Fibroblast of peridontal ligament (primary cell): Measurements from ENCODE around the gene ITGA2B.
"Not testable (repeated sequence)": the region's sequence is repeated elsewhere in the genome, so short reads cannot be mapped to it uniquely, and the experiment has no call there.

Source experiments
- DNase-seq: peaks from one replicate; pipeline ENCODE4 v3.0.0-alpha.2; 2010; ENCODE audit errors: extremely low read depth

Gene ITGA2B

GRCh38 chr17:44368391-44369243 is 20.8 kb downstream of the ITGA2B start:
- DNase-seq: not testable (repeated sequence)

- DNase-seq: no peak
Observed at GRCh38 chr17:44367231-44367979, 22.0 kb downstream of the ITGA2B start.

GRCh38 chr17:44365051-44365450 is 24.4 kb downstream of the ITGA2B start:
- not testable (repeated sequence) for DNase-seq

- peak; percentile 22 for DNase-seq
Observed at GRCh38 chr17:44363613-44364159, 25.8 kb downstream of the ITGA2B start, which contains the start of gene FAM171A2. FAM171A2 (minus strand) TSS chr17:44363853; CDS start chr17:44363714, 139 bp downstream.

GRCh38 chr17:44362949-44363612 is 26.4 kb downstream of the ITGA2B start:
- DNase-seq: no peak

GRCh38 chr17:44362459-44362948 is 26.9 kb downstream of the ITGA2B start:
- no peak for DNase-seq

GRCh38 chr17:44361292-44362260 is 27.9 kb downstream of the ITGA2B start:
- no peak for DNase-seq

GRCh38 chr17:44360826-44361225 is 28.6 kb downstream of the ITGA2B start:
- peak; percentile 54 for DNase-seq

GRCh38 chr17:44360144-44360533 is 29.3 kb downstream of the ITGA2B start:
- no peak for DNase-seq

GRCh38 chr17:44359458-44360143 is 29.8 kb downstream of the ITGA2B start:
- DNase-seq: no peak

GRCh38 chr17:44359006-44359405 is 30.4 kb downstream of the ITGA2B start:
- no peak for DNase-seq

- DNase-seq: no peak
Observed at GRCh38 chr17:44358066-44358465, 31.4 kb downstream of the ITGA2B start.

- no peak for DNase-seq
Observed at GRCh38 chr17:44356241-44356640, 33.2 kb downstream of the ITGA2B start.

- DNase-seq: no peak
Observed at GRCh38 chr17:44355642-44356099, 33.8 kb downstream of the ITGA2B start.

- DNase-seq: no peak
Observed at GRCh38 chr17:44354582-44355561, 34.6 kb downstream of the ITGA2B start.

GRCh38 chr17:44353672-44354331 is 35.6 kb downstream of the ITGA2B start:
- no peak for DNase-seq

GRCh38 chr17:44352828-44353671 is 36.4 kb downstream of the ITGA2B start:
- DNase-seq: no peak
